GM13977 (cell line): Measurements from ENCODE around the gene FLVCR2.

Experiments used
- DNase-seq: peaks from one replicate; pipeline ENCODE4 v3.0.0; 2012; ENCODE audit warnings: low spot score
- CTCF ChIP-seq: IDR thresholded peaks from 2 replicates; pipeline ENCODE4 v1.5.1; 2012; ENCODE audit warnings: mild to moderate bottlenecking, control low read depth; ENCODE audit not compliant: insufficient read depth; ENCODE audit errors: extremely low read depth, missing control alignments
- in situ Hi-C: fragments of 300-500 bp; cut with MboI; formaldehyde crosslinking; loops from one replicate; pipeline ENCODE4 v1.12.0; 2022; ENCODE audit warnings: low sequenced_read_pairs, low pct_unique_long_range_greater_than_20kb, mixed read lengths, inconsistent platforms; ENCODE audit not compliant: unreplicated experiment

The FLVCR2 gene

GRCh38 chr14:75654127-75654732 lies 75.8 kb downstream of the FLVCR2 start:
- TF ChIP-seq CTCF: peak; percentile 93
- DNase-seq: peak; percentile 71
- in situ Hi-C loops: loop anchor here (10.0 kb wide), 1 partner anchor 349 kb away; no protein-coding TSS in a partner anchor

- in situ Hi-C loops: loop anchor here (10.0 kb wide), 1 partner anchor 350 kb away; no protein-coding TSS in a partner anchor
- no peak for DNase-seq
- no peak for TF ChIP-seq CTCF
These were observed 76.8 kb downstream of the FLVCR2 start for GRCh38 chr14:75655235-75655634.

GRCh38 chr14:75657331-75657730 lies 78.9 kb downstream of the FLVCR2 start:
- no peak for TF ChIP-seq CTCF
- in situ Hi-C loops: loop anchor here (10.0 kb wide), 1 partner anchor 353 kb away; no protein-coding TSS in a partner anchor
- DNase-seq: no peak

GRCh38 chr14:75658957-75659356 lies 80.5 kb downstream of the FLVCR2 start:
- no peak for DNase-seq
- in situ Hi-C loops: loop anchor here (10.0 kb wide), 1 partner anchor 354 kb away; no protein-coding TSS in a partner anchor
- no peak for TF ChIP-seq CTCF

- TF ChIP-seq CTCF: no peak
- no peak for DNase-seq
- in situ Hi-C loops: no loop called here
These were observed 81.8 kb downstream of the FLVCR2 start for GRCh38 chr14:75660238-75660629.

DNA sequence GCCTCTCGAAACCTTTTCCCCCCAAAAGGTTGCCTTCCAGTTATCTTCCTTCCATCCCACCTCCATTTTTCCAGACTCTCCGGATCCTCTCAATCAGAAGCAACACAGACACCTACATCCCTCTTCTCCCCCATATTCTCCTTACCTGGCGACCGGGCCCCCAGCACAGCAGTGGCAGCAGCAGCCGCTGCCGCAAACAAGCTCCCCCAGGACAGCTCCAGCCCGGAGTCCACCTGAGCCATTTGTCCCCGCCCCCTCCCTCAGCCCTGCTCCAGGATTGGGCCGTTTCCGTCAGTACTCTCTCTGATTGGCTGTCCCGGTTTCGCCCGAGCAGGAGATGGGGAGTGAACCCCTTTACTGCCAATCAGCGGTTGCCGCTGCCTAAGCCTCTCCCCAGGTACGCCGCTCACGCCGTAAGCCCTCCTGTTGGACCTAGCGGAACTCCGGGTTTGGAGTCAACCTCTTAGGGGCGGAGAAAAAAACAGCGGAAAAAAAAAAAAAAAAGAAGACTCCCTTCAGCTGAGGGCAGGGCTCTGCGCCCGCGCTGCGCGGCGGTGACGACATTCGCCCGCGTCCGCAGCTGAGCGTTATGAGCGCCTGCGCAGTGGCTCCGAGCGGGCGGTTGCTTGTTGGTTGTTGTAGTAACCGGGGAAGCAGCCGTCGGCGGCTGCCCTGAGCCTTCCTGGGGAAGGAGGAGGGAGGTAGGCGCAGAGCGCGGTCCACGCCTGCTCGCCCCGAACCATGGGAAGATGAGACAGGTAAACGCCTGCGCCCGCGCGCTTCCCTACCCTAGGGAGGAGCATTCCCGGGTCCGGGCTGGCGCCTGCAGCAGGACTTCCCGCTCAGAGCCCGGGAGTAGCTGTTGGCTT lies 82.4 kb downstream of the FLVCR2 start, which contains the start of the genes ERG28 and TTLL5:
ERG28 (minus strand) TSS at position 247 of the 869 bp plus-strand sequence. CDS start 3,374 bp downstream, outside the sequence.
TTLL5 (plus strand) TSS at position 617 of the 869 bp plus-strand sequence. CDS start 1,904 bp downstream, outside the sequence.
- DNase-seq: peak; percentile 94
- in situ Hi-C loops: no loop called here
- TF ChIP-seq CTCF: no peak
